ENCODE results near the gene ILDR2.

DNA sequence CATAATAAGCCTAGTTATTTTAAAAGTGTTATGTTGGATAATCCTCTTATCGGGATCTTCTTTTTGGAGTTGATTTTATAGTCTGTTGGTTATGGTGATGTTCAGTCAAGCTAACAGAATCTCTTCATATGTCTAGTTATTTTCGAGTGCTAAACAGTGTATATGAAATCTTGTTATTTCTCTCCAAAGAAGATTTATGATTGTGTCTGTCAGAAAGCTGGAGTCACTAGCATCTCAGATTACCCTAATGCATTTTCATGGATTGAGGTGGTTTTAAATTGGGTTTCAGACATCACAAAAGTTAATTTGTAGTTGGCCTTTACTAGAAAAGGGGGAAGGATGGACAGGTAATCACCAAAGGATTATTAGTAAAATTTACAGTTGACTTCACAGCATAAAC lies 27.0 kb upstream of the ILDR2 start:
- TF ChIP-seq, protein P1, sequence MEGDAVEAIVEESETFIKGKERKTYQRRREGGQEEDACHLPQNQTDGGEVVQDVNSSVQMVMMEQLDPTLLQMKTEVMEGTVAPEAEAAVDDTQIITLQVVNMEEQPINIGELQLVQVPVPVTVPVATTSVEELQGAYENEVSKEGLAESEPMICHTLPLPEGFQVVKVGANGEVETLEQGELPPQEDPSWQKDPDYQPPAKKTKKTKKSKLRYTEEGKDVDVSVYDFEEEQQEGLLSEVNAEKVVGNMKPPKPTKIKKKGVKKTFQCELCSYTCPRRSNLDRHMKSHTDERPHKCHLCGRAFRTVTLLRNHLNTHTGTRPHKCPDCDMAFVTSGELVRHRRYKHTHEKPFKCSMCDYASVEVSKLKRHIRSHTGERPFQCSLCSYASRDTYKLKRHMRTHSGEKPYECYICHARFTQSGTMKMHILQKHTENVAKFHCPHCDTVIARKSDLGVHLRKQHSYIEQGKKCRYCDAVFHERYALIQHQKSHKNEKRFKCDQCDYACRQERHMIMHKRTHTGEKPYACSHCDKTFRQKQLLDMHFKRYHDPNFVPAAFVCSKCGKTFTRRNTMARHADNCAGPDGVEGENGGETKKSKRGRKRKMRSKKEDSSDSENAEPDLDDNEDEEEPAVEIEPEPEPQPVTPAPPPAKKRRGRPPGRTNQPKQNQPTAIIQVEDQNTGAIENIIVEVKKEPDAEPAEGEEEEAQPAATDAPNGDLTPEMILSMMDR (IDR thresholded peaks at IDR 0.05) = no peak
- no peak for TF ChIP-seq POLR2A (IDR thresholded peaks at IDR 0.05)

Measured in esophagus squamous epithelium (tissue), 4 donors.